ENCODE results near the gene WFIKKN1. TPM values are rescaled to one million over a fixed set of nuclear protein-coding genes. Genes with fewer than 3 reads are reported as not detected.

Gene WFIKKN1
- total RNA-seq, 1 donor from 2014 or later = not detected

GRCh38 chr16:668519-669171 lies 37.9 kb downstream of the WFIKKN1 start:
- no peak for FAIRE-seq
- TF ChIP-seq CTCF (IDR thresholded peaks at IDR 0.05; ENCODE audit: insufficient read depth, low read length, severe bottlenecking) = no peak
- Histone ChIP-seq H3K4me3 (ENCODE audit: low read depth, low read length) (peak overlapping the region; percentile 98), H3K27me3 (ENCODE audit: control insufficient read depth, insufficient read depth, low read length) (no peaks in the 10 kb centered on the region), H3K36me3 (ENCODE audit: control insufficient read depth, insufficient read depth, low read length) (peaks cover 26% of the 10 kb centered on the region)
- DNase-seq (ENCODE audit: low read depth) = no peak

GRCh38 chr16:669666-670065 lies 38.9 kb downstream of the WFIKKN1 start:
- peaks cover 31% of the 10 kb centered on the region for H3K36me3 ChIP-seq (ENCODE audit: control insufficient read depth, insufficient read depth, low read length)
- H3K4me3 ChIP-seq (ENCODE audit: low read depth, low read length) = no peak overlapping the region

GRCh38 chr16:670485-671352 lies 39.9 kb downstream of the WFIKKN1 start:
- DNase-seq (ENCODE audit: low read depth) (no peak), FAIRE-seq (no peak)
- Histone ChIP-seq H3K4me3 (ENCODE audit: low read depth, low read length) (no peak overlapping the region), H3K27me3 (ENCODE audit: control insufficient read depth, insufficient read depth, low read length) (no peaks in the 10 kb centered on the region), H3K36me3 (ENCODE audit: control insufficient read depth, insufficient read depth, low read length) (peaks cover 31% of the 10 kb centered on the region)
- TF ChIP-seq CTCF (IDR thresholded peaks at IDR 0.05; ENCODE audit: insufficient read depth, low read length, severe bottlenecking) = no peak

More at GRCh38 chr16:669666-670065, 38.9 kb downstream of the WFIKKN1 start:
- FAIRE-seq (no peak), DNase-seq (ENCODE audit: low read depth) (no peak)
- TF ChIP-seq CTCF (IDR thresholded peaks at IDR 0.05; ENCODE audit: insufficient read depth, low read length, severe bottlenecking) = no peak
- no peaks in the 10 kb centered on the region for H3K27me3 ChIP-seq (ENCODE audit: control insufficient read depth, insufficient read depth, low read length)

- Histone ChIP-seq H3K4me3 (ENCODE audit: low read depth, low read length) (no peak overlapping the region), H3K27me3 (ENCODE audit: control insufficient read depth, insufficient read depth, low read length) (no peaks in the 10 kb centered on the region), H3K36me3 (ENCODE audit: control insufficient read depth, insufficient read depth, low read length) (peaks cover 31% of the 10 kb centered on the region)
- no peak for TF ChIP-seq CTCF (IDR thresholded peaks at IDR 0.05; ENCODE audit: insufficient read depth, low read length, severe bottlenecking)
- FAIRE-seq = no peak
- no peak for DNase-seq (ENCODE audit: low read depth)
Measured at GRCh38 chr16:671353-672131, 40.8 kb downstream of the WFIKKN1 start.

GRCh38 chr16:672371-672770 lies 41.6 kb downstream of the WFIKKN1 start:
- FAIRE-seq = no peak
- no peak for TF ChIP-seq CTCF (IDR thresholded peaks at IDR 0.05; ENCODE audit: insufficient read depth, low read length, severe bottlenecking)

More at GRCh38 chr16:672371-672770, 41.6 kb downstream of the WFIKKN1 start:
- peaks cover 31% of the 10 kb centered on the region for H3K36me3 ChIP-seq (ENCODE audit: control insufficient read depth, insufficient read depth, low read length)
- no peaks in the 10 kb centered on the region for H3K27me3 ChIP-seq (ENCODE audit: control insufficient read depth, insufficient read depth, low read length)
- DNase-seq (ENCODE audit: low read depth) = no peak
- no peak overlapping the region for H3K4me3 ChIP-seq (ENCODE audit: low read depth, low read length)

Data from bronchial epithelial cell (primary cell).